OCI-M2 (cell line): ENCODE results near the gene YKT6.
"Not testable (repeated sequence)": the region's sequence is repeated elsewhere in the genome, so short reads cannot be mapped to it uniquely, and the experiment has no call there.

Source experiments
- DNase-seq: peaks from one replicate; lab custom pipeline; 2025; ENCODE audit not compliant: unreplicated experiment; lab: John Stamatoyannopoulos, UW

The YKT6 gene

DNA sequence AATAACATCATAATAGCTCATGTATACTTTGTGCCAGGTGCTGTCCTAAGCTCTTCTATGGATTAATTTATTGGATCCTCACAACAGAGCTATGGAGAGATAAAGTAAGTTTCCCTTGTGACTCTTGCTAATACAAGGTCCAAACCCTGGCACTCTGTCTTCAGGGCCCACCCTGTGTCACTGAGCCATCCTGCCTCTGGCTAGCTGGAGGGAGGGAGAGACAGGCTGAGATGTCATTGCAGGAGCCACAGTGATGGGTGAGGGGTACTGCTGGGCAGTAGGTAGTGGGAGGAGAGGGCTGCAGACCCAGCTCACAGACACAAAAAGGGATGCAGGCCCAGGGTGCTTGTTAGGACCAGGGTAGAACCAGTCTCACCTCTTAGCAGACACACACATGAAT lies 28.4 kb upstream of the YKT6 start:
- no peak for DNase-seq

DNA sequence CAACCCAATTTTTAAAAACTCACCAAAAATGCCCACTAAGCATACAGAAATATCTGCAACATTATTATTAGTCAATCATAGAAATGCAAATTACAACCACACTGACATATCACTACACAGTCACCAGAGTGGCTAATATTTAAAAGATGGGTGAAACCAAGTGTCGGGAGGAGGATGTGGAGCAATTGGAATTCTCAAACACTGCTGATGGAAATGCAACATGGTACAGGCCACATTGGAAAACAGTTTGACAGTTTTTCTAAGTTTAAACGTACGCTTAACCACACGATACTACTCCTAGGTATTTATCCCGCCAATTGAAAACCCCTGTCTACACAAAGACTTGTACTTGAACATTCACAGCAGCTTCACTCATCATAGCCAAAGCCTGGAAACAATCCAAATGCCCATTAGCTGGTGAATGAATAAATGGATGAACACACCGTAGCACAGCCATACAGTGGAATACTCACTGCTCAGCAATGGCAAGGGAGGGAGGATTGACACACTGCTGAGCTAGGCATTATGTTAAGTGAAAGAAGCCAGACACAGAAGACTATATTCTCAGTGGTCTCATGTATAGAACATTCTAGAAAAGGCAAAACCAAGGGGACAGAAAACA lies 27.9 kb upstream of the YKT6 start:
- DNase-seq: no peak

DNA sequence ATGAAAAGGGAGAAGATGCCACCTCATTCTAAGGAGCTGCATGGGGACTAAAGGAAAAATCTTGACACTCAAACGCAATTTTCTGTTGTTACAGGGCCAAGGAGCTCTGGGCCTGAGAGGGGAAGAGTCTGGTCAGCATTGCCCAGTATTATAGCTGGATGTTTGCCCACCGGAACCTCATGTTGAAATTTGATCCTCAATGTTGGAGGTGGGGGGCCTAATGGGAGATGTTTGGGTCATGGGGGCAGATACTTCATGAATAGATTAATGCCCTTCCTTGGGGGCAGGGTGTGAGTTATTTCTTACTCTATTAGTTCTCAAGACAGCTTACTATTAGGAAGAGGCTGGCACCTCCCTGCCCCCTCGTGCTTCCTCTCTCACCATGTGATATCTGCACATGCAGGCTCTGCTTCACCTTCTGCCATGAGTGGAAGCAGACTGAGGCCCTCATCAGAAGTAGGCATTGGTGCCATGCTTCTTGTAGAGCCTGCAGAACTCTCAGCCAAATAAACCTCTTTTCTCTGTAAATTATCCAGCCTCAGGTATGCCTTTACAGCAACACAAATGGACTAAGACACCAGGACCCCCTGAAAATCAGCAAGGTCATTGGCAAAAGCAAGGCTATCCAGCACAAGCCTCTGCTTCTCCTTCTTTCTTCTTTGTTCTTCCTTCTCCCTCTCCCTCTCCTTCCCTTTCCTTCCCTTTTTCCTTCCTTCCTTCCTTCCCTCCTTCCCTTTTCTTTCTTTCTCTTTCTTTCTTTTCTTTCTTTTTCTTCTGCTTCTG lies 26.7 kb upstream of the YKT6 start:
- DNase-seq: no peak

DNA sequence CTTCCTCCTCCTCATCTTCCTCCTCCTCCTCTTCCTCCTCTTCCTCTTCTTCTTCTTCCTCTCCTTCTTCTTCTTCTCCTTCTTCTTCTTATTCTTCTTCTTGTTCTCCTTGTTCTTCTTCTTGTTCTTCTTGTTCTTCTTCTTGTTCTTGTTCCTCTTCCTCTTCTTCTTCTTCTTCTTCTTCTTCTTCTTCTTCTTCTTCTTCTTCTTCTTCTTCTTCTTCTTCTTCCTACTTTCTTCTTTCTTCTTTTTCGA lies 26.2 kb upstream of the YKT6 start:
- DNase-seq: not testable (repeated sequence)

DNA sequence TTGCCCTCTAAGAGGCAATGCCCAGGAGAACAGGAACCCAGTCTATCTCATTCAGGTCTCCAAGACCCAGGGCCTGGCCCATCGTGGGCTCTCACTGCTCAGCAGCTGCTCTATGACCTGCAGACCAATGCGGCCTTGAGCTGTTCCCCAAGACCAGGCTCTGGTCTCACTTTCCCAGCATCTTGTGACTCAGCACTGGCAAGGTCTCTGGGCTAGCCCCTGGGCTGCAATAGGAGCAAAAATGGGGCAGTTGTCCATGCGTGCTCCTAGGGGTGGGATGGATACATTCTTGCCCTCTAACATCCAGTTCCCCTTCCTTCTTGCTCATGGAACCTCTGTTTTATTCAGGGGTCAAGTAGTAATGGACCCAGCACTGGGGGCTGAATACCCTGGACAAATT lies 25.0 kb upstream of the YKT6 start:
- DNase-seq: no peak

DNA sequence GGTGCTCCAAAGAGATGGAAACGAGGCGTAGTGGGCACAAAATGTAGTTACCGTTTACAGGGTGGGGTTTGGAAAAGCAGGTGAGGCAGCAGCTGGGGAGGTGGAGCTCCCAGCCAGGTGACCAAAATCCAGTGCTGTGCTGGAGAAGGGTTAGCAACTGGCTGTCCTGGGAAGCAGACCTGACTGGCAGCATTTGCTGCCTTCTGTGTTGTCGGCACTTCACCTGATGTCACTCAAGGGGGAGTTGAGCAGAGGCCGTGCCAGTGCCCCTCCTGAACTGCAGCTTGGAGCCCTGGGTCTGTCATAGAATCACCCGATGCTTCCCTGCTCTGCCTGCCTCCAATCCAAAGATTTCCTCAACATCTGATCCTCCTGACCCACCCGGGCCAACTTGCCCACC lies 24.3 kb upstream of the YKT6 start:
- no peak for DNase-seq

DNA sequence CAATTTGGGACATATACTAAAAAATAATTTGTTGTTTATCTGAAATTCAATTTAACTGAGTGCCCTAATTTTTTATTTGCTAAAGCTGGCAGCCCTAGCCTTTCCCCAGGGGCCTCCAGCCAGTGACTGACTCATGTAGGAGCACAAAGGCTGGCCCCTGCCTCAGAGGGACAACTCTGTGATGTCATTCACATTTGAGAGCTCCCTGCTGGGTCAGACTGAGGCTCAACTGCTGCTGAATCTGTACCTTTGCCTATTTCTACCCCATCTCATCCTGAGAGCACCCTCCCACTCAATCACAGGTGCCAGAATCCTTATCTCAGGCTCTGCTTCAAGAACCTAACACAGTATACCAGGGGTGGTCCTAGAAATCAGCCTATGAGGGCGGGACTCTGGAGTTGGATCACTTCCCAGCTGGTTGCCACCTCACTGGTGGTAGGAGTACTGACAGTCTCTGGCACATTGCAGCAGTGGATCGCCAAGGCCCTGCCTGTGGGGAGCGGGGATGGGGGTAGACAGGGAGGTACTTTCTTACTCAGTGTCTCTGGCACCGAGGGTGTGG lies 23.1 kb upstream of the YKT6 start:
- no peak for DNase-seq

DNA sequence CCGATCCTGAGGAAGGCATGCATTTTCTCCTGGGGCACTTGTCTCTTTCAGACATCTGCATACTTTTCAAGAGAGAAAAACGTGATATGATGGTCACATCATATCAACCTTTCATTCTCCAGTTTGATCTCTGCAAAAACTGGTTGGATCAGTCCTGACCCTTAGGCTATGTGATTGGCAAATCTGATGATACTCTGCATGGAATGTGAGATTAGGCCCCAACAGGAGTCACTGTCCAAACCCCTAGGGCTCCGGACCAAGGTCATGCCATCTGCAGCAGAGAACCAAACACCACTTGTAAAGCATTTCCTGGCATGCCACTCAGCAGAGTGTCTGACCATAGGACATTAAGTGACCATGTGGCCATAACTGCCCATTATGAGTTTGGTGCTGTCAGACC lies 20.1 kb upstream of the YKT6 start:
- no peak for DNase-seq

DNA sequence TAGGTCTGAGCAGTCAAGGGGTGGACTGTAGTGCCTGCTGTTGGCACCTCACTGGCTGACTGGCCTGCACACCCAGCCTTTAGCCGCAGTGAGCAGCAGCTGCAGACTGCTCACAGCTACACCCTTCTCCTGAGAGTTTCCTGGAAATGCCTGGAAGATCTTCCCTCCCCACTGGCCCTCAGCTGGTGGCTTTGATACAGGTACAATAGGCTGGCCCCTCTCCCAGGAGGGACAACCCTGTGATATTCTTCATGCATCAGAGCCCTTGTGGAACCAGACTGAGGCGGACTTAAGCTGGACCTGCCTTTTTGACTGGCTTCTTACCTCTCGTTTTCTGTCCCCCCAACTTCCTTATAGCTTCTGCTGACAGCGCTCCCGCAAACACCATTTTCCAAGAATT lies 18.0 kb upstream of the YKT6 start:
- DNase-seq: no peak

DNA sequence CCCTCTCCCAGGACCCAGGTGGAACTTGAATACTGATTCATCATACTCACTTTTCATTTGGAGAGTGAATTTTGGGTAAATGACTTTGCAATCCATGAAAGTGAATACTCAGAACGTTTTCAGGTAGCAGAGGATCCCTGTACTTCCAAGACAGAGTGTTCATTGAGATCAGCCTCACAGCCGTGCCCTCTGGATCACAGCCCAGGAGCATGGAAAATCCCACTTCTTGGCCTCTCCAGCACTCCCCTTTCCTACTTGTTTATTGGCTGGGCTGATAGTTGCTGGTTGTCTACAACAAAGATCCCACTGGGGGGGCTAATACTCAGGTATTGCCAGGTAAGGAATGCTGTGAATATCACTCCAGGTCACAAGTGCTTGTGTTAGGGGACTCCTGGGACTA lies 17.4 kb upstream of the YKT6 start:
- no peak for DNase-seq

DNA sequence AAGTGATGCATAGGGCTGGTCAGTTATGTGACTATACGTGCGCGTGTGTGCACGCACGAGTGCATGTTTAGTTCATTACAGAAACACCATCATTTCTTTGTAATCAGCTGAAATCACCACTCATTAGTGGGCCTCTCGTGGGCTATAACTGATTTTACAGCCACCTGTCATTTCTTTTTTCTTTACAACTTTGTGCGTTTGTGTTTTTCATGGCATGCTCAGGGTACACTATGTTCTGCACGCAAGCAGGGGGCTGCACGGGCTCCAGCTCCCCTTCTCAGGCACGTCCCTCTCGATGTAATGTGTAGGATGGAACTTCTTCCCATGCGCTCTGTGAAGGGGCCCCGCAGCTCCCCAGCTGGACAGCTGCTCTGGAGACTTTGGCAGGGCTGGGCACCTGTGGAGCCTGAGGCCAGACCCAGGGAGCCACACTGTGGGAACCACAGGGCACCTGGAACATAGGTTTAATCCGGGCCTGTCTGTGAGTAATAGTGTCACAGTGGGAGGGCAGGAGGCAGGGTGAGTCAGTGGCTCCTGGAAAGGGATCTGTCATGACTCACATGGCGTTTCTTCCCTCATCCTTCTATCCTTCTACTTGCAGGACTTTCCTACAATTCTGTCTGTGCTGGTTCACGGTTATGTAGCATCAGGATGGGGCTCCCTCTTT lies 16.4 kb upstream of the YKT6 start:
- no peak for DNase-seq

DNA sequence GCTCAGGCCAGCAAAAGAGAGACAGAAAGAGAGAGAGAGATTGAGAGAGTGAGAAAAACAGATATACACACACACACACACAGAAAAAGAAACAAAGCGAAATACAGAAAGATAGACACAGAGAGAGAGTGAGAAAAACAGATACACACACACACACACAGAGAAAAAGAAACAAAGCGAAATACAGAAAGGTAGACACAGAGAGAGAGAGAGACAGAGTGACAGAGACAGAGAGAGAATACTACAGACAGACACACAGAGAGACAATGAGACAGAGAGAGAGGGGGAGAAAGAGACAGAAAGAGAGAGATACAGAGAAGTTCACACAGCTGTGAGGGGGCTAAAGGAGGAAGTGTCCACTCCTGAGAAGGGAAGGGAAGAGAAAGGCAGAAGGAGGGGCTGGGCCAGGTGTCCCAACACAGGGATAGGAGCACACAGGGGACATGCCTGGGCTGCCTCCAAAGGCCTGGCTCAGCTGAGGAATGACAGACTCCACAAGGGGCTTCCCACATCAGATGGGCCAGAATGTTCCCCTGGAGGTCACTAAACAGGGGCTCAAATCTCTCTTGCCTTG lies 15.8 kb upstream of the YKT6 start:
- DNase-seq: no peak

DNA sequence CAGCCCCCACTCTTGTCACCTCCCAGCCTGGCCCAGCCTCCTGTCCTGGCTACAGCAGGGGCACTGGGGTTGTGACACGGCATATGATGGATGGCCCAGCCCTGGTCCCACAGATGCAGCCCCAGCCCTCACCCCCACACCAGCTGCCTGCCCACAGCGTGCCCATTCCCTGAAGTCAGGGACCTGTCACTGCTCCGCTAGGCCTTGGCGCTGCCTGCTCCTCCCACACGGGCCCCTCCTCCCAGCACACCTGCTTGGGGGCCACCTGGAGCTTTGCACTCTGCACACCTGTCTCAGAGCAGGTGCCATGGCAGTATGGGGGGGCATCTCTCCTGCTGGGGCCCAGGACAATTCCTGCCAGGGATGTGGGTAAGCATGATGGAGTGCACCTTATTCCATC lies 15.0 kb upstream of the YKT6 start:
- no peak for DNase-seq

DNA sequence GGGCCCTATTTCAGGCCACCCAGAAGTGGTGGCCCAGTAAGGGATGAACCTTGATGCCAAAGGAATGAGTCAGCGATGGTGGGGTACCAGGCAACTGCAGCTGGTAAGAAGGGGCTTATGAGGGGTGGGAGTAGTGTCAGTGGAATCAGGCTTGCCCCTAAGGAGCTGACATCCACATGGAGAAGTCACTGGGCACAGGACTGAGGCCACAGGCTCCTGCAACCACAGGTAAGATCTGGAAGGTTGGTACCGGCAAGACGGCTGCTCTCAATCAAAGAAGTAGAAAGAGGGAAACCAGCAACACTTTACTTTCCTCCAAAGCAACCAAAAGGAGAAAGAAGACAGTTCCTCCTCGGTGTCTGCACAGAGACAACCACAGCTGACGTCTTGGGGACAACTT lies 14.0 kb upstream of the YKT6 start:
- DNase-seq: no peak

DNA sequence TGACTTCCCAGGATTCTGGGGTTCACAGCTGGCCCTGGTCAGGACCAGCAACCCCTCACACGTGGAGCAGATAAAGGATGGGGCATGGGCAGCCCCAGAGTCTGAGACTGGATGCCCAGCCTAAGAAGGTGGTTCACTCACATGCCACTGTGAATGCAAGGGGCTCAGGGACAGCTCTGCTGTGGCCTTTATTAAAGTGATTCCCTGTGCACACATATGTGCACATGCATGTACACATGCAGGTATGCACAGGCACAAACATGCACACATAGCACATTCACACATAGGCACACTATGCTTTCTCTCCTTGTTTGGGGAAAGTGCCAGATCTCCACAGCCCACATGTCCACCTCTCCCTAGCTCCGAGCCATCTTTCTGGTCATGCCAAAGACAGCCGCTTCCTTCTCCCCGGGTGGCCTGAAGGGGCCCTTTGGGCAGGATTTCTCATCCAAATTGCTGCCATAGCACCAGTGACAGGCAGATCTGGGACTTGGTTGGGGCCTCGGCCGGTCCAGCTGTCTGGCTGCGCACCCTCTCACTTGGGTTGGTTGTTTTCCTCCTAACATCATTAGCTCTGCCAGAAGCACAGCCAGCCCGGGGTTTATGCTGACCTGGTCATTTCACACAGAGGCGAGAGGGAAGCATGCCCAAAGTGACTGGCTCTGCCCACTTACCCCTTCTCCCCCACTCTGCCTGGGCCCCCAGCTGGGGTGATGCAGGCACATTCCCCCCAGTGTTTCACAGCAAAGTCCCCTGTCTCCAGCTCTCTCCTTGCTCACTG lies 13.0 kb upstream of the YKT6 start:
- DNase-seq: no peak

DNA sequence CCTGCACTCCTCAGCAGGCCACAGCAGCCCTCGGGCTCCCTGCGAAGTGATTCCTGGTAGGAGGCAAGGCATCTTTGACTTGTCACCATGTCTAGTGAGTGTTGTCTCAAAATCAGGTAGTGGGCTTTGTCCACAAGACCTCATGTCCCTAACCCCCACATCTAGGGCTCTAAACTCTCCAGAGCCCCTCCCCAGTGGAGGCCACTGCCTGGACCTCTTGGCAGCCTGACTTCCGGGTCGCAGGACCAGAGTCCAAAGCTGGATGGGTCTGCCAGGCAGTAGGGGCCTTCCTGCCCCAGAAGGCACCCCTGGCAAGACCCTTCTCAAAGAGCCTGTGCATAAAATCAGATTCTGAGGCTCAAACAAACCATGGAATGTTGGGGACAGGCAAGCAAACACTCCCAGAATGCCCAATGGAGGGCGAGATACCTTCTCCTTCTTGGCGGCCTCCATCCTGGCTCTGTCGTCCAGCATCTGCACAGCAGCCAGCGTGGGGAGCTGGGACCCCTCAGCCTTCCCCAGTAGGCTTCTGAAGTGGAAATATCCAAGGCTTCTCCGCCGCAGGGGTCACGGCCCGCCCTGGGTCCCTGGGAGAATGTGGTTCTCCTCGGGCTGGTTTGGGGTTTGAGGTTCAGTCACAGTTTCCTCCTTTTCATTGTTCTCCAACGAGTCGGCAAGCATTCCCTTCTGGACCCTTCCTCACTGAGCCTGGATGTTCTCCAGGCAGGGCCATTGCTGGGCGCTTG lies 12.1 kb upstream of the YKT6 start:
- DNase-seq: no peak

DNA sequence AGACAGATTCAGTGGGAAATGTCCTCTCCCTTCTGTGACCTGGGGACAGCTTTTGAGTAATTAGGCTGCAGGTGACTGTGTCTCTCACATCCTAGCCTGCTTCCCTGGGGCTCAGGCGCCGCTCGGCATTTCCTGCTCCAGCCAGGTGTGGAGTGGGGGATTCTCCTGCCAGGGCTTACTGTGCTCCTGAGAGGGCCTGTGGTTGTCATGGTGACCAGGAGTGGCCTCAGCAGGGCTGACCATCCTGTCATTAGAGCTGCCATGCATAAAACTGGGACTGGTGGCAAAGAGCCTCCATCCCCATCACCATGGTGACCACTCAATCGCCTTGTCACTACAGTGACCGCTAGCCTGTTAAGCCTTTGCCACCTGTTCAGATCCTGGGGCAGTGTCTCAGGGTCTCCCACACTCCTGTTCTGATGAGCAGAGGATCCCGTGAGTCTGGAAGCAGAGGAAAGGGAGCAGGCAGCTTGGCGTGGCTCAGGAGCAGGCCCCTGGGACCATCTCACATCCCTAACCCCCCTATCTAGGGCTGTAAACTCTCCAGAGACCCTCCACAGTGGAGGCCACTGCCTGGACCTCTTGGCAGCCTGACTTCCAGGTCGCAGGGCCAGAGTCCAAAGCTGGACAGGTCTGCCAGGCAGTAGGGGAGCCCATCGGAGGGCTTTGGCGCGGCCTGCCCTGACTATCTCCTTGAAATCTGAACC lies 11.3 kb upstream of the YKT6 start, which contains the start of gene GCK:
Gene GCK, minus strand, starts transcription at position 154 of the 707 bp plus-strand sequence. CDS start 486 bp downstream, outside the sequence.
- no peak for DNase-seq

DNA sequence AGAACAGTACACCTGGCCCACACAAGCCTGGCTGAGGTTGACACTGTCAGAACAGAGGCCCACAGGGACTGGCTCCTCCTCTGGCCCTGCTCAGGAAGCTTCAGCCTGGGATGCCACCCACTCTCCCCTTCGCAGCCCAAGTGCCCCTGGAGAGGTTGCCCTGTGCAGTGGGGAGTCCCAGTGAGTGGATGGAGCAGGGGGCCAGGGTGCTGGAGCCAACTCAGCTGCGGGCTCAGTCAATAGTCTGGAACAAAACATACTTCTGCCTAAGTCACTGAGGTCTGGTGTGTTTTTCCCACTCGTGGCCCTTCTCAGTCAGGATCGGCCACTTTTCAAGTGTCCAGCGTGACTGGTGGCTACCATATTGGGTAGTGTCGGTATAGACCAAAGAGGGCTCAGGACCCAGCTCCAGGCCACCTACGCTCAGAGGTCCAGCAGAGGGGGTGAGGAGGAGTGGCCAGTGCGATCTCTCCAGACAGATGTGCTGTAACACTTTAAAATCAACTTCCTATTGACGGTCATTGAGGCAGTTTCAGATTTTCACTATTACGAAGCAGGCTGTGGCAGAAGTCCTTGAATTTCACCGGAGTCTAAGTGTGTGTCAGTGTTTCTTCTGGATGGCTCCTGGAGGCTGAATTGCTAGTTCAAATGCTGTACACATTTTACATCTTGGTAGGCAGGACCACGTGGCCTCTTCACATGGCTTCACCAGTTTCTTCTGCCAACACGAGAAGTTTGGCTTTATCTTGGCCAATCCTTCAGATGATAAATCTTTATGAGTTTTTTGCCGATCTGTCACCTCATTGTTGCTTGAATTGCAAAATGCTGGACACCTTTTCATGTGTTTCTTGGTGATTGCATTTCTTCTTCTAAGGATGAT lies 10.5 kb upstream of the YKT6 start:
- no peak for DNase-seq

DNA sequence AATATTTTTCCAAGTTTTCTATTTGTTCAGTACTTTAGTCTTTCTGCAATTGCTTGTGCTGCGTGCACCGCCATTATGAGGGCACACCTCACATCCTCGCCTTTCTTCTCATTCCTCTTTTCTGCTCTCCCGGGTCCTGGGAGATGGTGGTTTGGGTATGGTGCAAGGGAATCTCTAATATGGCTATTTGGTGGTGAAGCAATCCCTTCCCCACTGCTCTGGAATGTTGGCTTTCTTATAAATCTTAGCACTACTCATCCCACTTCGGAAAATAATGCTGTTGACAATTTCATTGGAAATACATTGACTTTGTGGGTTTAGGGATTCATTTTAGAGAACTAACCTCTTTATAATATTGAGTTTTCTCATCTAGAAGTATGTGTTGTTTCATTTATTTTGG lies 9.6 kb upstream of the YKT6 start:
- no peak for DNase-seq
